Suppressor macrophage (primary cell): Measurements from ENCODE around the gene IFNA8.
"Not testable (repeated sequence)": the region's sequence is repeated elsewhere in the genome, so short reads cannot be mapped to it uniquely, and the experiment has no call there.

ENCODE experiments used
- DNase-seq, 4 experiments: peaks; one replicate each; pipeline ENCODE4 v3.0.0-alpha.2; 2020 to 2022

Gene IFNA8

GRCh38 chr9:21429191-21429590, 20.3 kb downstream of the IFNA8 start:
- peak; percentile 21 to 68 (median 34) for DNase-seq

GRCh38 chr9:21432672-21433425, 23.9 kb downstream of the IFNA8 start:
- DNase-seq = peak in 3 of 4 experiments; percentile 15 to 65 (median 59)

- peak; percentile 70 to 89 (median 72) for DNase-seq
These were observed 25.5 kb downstream of the IFNA8 start for GRCh38 chr9:21434202-21435014.

GRCh38 chr9:21435015-21435383, 26.1 kb downstream of the IFNA8 start:
- DNase-seq = not testable (repeated sequence)

GRCh38 chr9:21440139-21440538, 31.2 kb downstream of the IFNA8 start, which contains the start of gene IFNA1:
Gene IFNA1 (plus strand): TSS chr9:21440439. CDS start chr9:21440508, 69 bp downstream.
- DNase-seq = peak in 1 of 4 experiments; percentile 43

GRCh38 chr9:21443849-21444625, 35.1 kb downstream of the IFNA8 start:
- DNase-seq = peak; percentile 31 to 85 (median 68)

- not testable (repeated sequence) for DNase-seq
These were observed 40.4 kb downstream of the IFNA8 start for GRCh38 chr9:21449312-21449711.

- DNase-seq = no peak
These were observed 41.9 kb downstream of the IFNA8 start for GRCh38 chr9:21450733-21451394.

GRCh38 chr9:21452681-21453080, 43.8 kb downstream of the IFNA8 start:
- no peak for DNase-seq

- DNase-seq = no peak
These were observed 45.2 kb downstream of the IFNA8 start for GRCh38 chr9:21454149-21454548.

GRCh38 chr9:21455320-21455719, 46.4 kb downstream of the IFNA8 start:
- DNase-seq = peak; percentile 40 to 64 (median 63)
